Keratinocyte (primary cell): Measurements from ENCODE around the gene MPC1. TPM values are rescaled to one million over a fixed set of nuclear protein-coding genes. Genes with fewer than 3 reads are reported as not detected.

Source experiments
- DNase-seq: peaks from one replicate; pipeline ENCODE4 v3.0.0-alpha.2; 2011; ENCODE audit warnings: low read depth, missing footprints, low spot score
- FAIRE-seq: peaks from 2 replicates; lab custom pipeline; 2011; peaks lifted over from hg19 to GRCh38; lab: Jason Lieb, UNC
- H2AFZ ChIP-seq: 2 replicates; pipeline ENCODE4 v1.6.0; 2012; ENCODE audit warnings: low read length, control low read depth, inconsistent platforms; ENCODE audit not compliant: control insufficient read depth
- H3K27ac ChIP-seq: 2 replicates; pipeline ENCODE4 v1.5.1; 2011; ENCODE audit warnings: low read length; ENCODE audit not compliant: control insufficient read depth, insufficient read depth
- H3K27me3 ChIP-seq: 3 replicates; pipeline ENCODE4 v1.6.0; 2011; ENCODE audit warnings: low read length; ENCODE audit not compliant: control insufficient read depth, insufficient read depth; ENCODE audit errors: extremely low read depth
- H3K36me3 ChIP-seq, 2 experiments: 2 replicates in 1 of 2; 3 replicates in 1 of 2; pipeline ENCODE4 v1.5.1; 2011; ENCODE audit warnings: low read length in 2 of 2, mild to moderate bottlenecking in 1 of 2; ENCODE audit not compliant: control insufficient read depth in 2 of 2, insufficient read depth in 2 of 2; ENCODE audit errors: extremely low read depth in 1 of 2
- H3K4me1 ChIP-seq: 3 replicates; pipeline ENCODE4 v1.5.1; 2011; ENCODE audit warnings: low read length; ENCODE audit not compliant: control insufficient read depth, insufficient read depth; ENCODE audit errors: extremely low read depth
- H3K4me2 ChIP-seq: 3 replicates; pipeline ENCODE4 v1.6.0; 2011; ENCODE audit warnings: low read depth, low read length; ENCODE audit not compliant: control insufficient read depth, insufficient read depth; ENCODE audit errors: extremely low read depth
- H3K4me3 ChIP-seq, 3 experiments: fragments of 200-600 bp in 1 of 3; sonication (generic) in 1 of 3; 2 replicates in 2 of 3; 3 replicates in 1 of 3; pipeline ENCODE4 v1.5.1; 2011 to 2016; ENCODE audit warnings: low read length in 3 of 3, mild to moderate bottlenecking in 3 of 3, control low read depth in 2 of 3, inconsistent platforms in 1 of 3, low read depth in 1 of 3, mixed read lengths in 1 of 3, mixed run types in 1 of 3, moderate library complexity in 1 of 3; ENCODE audit not compliant: control insufficient read depth in 2 of 3, insufficient read depth in 2 of 3; ENCODE audit errors: extremely low read depth in 1 of 3
- H3K79me2 ChIP-seq: 2 replicates; pipeline ENCODE4 v1.6.0; 2012; ENCODE audit warnings: low read length; ENCODE audit not compliant: control insufficient read depth, insufficient read depth
- H3K9ac ChIP-seq: 3 replicates; pipeline ENCODE4 v1.6.0; 2011; ENCODE audit warnings: low read length; ENCODE audit not compliant: control insufficient read depth, insufficient read depth; ENCODE audit errors: extremely low read depth
- H3K9me1 ChIP-seq: 3 replicates; pipeline ENCODE4 v1.6.0; 2011; ENCODE audit warnings: low read length; ENCODE audit not compliant: control insufficient read depth, insufficient read depth; ENCODE audit errors: extremely low read depth
- H3K9me3 ChIP-seq: 2 replicates; pipeline ENCODE4 v1.5.1; 2012; ENCODE audit warnings: low read depth, low read length; ENCODE audit not compliant: control insufficient read depth
- H4K20me1 ChIP-seq: 3 replicates; pipeline ENCODE4 v1.6.0; 2011; ENCODE audit warnings: low read length; ENCODE audit not compliant: control insufficient read depth, insufficient read depth; ENCODE audit errors: extremely low read depth
- EZH2 ChIP-seq: IDR thresholded peaks from one replicate; pipeline ENCODE4 v1.6.1; 2012; ENCODE audit warnings: inconsistent platforms, mild to moderate bottlenecking, low read length, moderate library complexity
- dilution Hi-C: fragments of 300-500 bp; cut with MboI; formaldehyde crosslinking; loops from one replicate; pipeline ENCODE4 v1.7.0; 2020; ENCODE audit warnings: low sequenced_read_pairs; ENCODE audit not compliant: extremely low pct_ligation_motif_present
- polyA plus RNA-seq, 5 experiments: library from polyadenylated mRNA; depleted of rRNA in 3 of 5; stranded (reverse) in 3 of 5; stranded (forward) in 1 of 5; unstranded in 1 of 5; fragments of >200 nt; gene quantifications; 1 replicate in 1 of 5; 2 replicates in 3 of 5; 3 replicates in 1 of 5; pipeline versions ENCODE4 v1.2.1 to v1.2.3, GENCODE V29; 2011 to 2012; ENCODE audit warnings: missing spikeins in 2 of 5, low read depth in 1 of 5, low replicate concordance in 1 of 5
- TF ChIP-seq, protein P1 (sequence below), 3 experiments: IDR thresholded peaks in 1 of 3; conservative IDR thresholded peaks in 1 of 3; optimal IDR thresholded peaks in 1 of 3; 2 replicates in 2 of 3; 3 replicates in 1 of 3; pipeline versions ENCODE3 to v1.5.1; 2011; ENCODE audit warnings: low read length in 3 of 3, mild to moderate bottlenecking in 3 of 3, moderate library complexity in 2 of 3, control low read depth in 1 of 3, inconsistent platforms in 1 of 3; ENCODE audit not compliant: insufficient read depth in 2 of 3; ENCODE audit errors: extremely low read depth in 1 of 3

Gene MPC1
- polyA plus RNA-seq, 1 donor (not counting 4 experiments of a cell fraction or from before 2014, with no cell fraction given): 26.4 TPM

DNA sequence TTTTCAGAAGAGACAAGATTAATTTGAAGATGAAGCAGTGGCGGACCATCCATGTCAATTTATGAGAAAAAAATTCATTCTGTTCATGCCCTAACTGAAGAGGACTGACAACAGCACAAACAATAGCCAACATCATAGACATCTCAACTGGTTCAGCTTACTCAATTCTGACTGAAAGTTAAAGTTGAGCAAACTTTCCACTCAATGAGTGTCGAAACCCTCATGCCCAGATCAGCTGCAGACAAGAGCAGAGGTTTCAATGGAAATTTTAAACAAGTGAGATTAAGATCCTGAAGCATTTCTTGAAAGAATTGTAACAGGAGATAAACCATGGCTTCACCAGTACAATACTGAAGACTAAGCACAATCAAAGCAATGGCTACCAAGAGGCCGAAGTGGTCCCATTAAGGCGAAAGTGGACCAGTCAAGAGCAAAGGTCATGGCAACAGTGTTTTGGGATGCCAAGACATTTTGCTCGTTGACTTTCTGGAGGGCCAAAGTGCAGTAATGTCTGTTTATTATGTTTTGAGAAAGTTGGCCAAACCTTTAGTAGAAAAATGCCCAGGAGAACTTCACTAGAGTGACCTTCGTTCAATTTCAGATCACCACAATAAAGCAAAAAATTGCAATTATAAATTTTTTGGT is 34.3 kb downstream of the MPC1 start:
- no peak overlapping the region for H2AFZ ChIP-seq
- H4K20me1 ChIP-seq: no peaks in the 10 kb centered on the region
- no peaks in the 10 kb centered on the region for H3K36me3 ChIP-seq
- no peak for FAIRE-seq
- peaks cover 8% of the 10 kb centered on the region for H3K4me1 ChIP-seq
- H3K9me1 ChIP-seq: no peaks in the 10 kb centered on the region
- DNase-seq: no peak
- H3K27ac ChIP-seq: no peak overlapping the region
- TF ChIP-seq, protein P1, sequence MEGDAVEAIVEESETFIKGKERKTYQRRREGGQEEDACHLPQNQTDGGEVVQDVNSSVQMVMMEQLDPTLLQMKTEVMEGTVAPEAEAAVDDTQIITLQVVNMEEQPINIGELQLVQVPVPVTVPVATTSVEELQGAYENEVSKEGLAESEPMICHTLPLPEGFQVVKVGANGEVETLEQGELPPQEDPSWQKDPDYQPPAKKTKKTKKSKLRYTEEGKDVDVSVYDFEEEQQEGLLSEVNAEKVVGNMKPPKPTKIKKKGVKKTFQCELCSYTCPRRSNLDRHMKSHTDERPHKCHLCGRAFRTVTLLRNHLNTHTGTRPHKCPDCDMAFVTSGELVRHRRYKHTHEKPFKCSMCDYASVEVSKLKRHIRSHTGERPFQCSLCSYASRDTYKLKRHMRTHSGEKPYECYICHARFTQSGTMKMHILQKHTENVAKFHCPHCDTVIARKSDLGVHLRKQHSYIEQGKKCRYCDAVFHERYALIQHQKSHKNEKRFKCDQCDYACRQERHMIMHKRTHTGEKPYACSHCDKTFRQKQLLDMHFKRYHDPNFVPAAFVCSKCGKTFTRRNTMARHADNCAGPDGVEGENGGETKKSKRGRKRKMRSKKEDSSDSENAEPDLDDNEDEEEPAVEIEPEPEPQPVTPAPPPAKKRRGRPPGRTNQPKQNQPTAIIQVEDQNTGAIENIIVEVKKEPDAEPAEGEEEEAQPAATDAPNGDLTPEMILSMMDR (optimal IDR thresholded peaks at IDR 0.05 in 1 of 3, IDR thresholded peaks at IDR 0.05 in 1 of 3, conservative IDR thresholded peaks at IDR 0.05 in 1 of 3; ENCODE audit: extremely low read depth in 1 of 3, insufficient read depth in 2 of 3, low read length in 3 of 3): no peak
- no peak for TF ChIP-seq EZH2
- H3K9ac ChIP-seq: no peak overlapping the region
- H3K79me2 ChIP-seq: no peaks in the 10 kb centered on the region
- no peaks in the 10 kb centered on the region for H3K9me3 ChIP-seq
- dilution Hi-C loops: no loop called here
- H3K27me3 ChIP-seq: no peaks in the 10 kb centered on the region
- no peak overlapping the region for H3K4me3 ChIP-seq
- H3K4me2 ChIP-seq: no peak overlapping the region

DNA sequence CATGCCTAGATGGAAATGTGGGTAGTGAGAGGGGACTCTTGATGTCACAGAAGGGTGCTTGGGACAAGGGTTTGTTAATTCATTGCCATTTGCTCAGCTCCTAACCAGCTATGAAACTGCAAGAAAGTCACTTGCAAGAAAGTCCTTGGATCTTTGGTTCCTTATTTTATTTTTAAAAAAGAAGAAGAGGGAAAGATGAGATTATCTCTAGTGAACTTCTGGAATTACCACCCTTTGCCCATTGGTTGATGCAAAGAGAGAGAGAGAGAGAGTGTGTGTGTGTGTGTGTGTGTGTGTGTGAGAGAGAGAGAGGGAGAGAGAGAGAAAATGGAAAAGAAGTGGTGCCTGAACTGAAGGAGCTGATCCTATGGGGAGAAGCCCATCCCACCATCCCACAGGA is 35.8 kb downstream of the MPC1 start:
- Histone ChIP-seq H3K79me2 (peaks cover 8% of the 10 kb centered on the region), H4K20me1 (no peaks in the 10 kb centered on the region), H3K9me3 (no peaks in the 10 kb centered on the region), H3K27me3 (no peaks in the 10 kb centered on the region), H3K4me2 (no peak overlapping the region), H2AFZ (no peak overlapping the region), H3K27ac (no peak overlapping the region), H3K4me1 (peaks cover 11% of the 10 kb centered on the region), H3K36me3 (no peaks in the 10 kb centered on the region), H3K4me3 (no peak overlapping the region), H3K9ac (no peak overlapping the region), H3K9me1 (no peaks in the 10 kb centered on the region)
- TF ChIP-seq, protein P1 (optimal IDR thresholded peaks at IDR 0.05 in 1 of 3, IDR thresholded peaks at IDR 0.05 in 1 of 3, conservative IDR thresholded peaks at IDR 0.05 in 1 of 3; ENCODE audit: extremely low read depth in 1 of 3, insufficient read depth in 2 of 3, low read length in 3 of 3): no peak
- TF ChIP-seq EZH2: no peak
- dilution Hi-C loops: no loop called here
- no peak for DNase-seq
- no peak for FAIRE-seq
